AG04449 (cell line): ENCODE data around the gene RDH11.
"Not testable (repeated sequence)": the region's sequence is repeated elsewhere in the genome, so short reads cannot be mapped to it uniquely, and the experiment has no call there.

Experiments used
- CTCF ChIA-PET: fragments of 350-600 bp; formaldehyde crosslinking; extraction: SDS; loops from one replicate; lab custom pipeline; 2021; ENCODE audit warnings: antibody characterized with exemption; lab: Yijun Ruan, JAX
- POLR2A ChIA-PET: fragments of 400-600, 350-600 bp; formaldehyde crosslinking; extraction: SDS; loops from one replicate; lab custom pipeline; 2020; ENCODE audit warnings: antibody characterized with exemption, inconsistent platforms; lab: Yijun Ruan, JAX
- DNase-seq: peaks from one replicate; pipeline ENCODE4 v3.0.0-alpha.2; 2010; ENCODE audit warnings: low read depth, low spot score
- H3K4me3 ChIP-seq: 2 replicates; pipeline ENCODE4 v1.5.1; 2011; ENCODE audit warnings: low read depth, mild to moderate bottlenecking, control low read depth, low read length
- TF ChIP-seq, protein P1 (sequence below): IDR thresholded peaks from one replicate; pipeline ENCODE4 v1.5.1; 2011; ENCODE audit warnings: mild to moderate bottlenecking, moderate library complexity, low read length, control low read depth, inconsistent platforms; ENCODE audit not compliant: insufficient read depth; ENCODE audit errors: missing control alignments

Gene RDH11

DNA sequence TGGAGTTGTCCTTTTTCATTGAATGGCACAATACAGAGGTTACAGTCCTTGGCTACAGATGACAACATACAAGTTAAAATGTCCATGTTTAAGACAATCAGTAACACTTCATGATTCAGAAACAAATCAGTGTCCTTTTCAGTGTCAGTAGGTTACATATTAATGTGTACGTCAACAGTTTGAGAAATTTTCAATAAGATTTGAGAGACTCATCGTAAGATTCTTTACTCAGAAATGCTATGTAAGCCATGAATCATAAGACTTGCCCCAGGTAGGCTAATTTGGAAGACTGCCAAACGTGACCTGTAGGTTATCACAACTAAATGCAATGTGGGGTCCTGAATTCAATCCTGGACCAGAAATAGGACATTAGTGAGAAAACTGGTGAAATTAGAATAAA, 9.6 kb upstream of the RDH11 start:
- TF ChIP-seq, protein P1, sequence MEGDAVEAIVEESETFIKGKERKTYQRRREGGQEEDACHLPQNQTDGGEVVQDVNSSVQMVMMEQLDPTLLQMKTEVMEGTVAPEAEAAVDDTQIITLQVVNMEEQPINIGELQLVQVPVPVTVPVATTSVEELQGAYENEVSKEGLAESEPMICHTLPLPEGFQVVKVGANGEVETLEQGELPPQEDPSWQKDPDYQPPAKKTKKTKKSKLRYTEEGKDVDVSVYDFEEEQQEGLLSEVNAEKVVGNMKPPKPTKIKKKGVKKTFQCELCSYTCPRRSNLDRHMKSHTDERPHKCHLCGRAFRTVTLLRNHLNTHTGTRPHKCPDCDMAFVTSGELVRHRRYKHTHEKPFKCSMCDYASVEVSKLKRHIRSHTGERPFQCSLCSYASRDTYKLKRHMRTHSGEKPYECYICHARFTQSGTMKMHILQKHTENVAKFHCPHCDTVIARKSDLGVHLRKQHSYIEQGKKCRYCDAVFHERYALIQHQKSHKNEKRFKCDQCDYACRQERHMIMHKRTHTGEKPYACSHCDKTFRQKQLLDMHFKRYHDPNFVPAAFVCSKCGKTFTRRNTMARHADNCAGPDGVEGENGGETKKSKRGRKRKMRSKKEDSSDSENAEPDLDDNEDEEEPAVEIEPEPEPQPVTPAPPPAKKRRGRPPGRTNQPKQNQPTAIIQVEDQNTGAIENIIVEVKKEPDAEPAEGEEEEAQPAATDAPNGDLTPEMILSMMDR, result no peak
- POLR2A ChIA-PET, result interaction anchor here (1.7 kb wide), 1 partner anchor 122 kb away, joined by 6 read pairs; no protein-coding TSS in a partner anchor
- no peak overlapping the region for H3K4me3 ChIP-seq
- CTCF ChIA-PET, result interaction anchor here (0.7 to 8.9 kb wide), 38 partner anchors 10 to 1346 kb away, joined by 3 to 417 read pairs (median 9); partner anchors contain the start of genes ARG2, ATP6V1D, EIF2S1 and PIGH
- no peak for DNase-seq

DNA sequence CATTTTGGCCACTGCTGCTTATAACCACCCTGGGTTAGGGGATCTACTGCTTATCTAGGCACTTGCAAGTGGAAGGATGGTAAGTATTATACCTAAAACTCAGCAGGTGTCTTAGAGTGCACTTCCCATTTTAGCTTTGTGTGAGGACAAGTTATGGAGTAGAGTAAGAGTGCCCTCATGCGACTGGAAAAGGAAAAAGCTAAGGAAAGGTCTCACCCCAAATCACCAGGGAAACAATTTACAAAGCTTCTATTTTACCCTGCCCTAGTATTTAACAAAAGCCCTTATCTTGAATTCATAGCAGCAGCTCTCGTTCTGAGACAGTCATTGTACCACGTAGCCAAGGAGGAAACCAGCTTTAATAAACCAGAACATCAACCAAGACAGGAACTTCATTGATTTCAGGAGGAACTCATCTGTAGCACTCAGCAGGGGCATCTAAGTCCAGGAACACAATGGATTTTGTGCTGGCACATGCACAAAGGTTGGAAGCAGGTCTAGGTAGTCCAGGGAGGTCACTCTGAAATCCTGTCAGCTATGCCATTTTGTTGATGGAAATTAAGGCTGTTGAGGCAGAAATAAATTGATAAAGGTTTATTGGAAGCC, 9.0 kb upstream of the RDH11 start:
- POLR2A ChIA-PET, result interaction anchor here (1.2 to 1.7 kb wide), 4 partner anchors 9 to 121 kb away, joined by 5 to 6 read pairs (median 5); partner anchors contain the start of genes PIGH and RDH11
- no peak for DNase-seq
- no peak overlapping the region for H3K4me3 ChIP-seq

DNA sequence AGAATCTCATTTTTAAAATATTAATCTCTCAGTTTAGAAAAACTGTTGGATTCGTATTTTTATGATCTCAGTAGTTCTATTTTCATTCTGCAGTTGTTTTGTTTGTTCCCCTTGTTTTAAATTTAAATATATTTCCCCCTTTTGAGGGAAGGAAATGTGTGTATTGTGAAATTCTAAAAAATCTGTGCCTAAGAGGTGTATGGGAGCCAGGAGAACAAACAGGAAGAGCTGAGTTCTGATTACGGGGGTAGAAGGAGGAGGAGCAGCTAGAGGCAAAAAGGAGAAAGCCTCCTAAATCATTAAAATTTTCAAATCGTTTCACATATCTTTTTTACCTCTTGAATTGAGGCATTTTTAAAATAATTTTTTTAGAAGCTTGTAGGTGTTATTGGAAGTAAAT, 8.4 kb upstream of the RDH11 start:
- POLR2A ChIA-PET, result interaction anchor here (1.2 to 1.7 kb wide), 4 partner anchors 8 to 120 kb away, joined by 5 to 6 read pairs (median 5); partner anchors contain the start of genes PIGH and RDH11
- no peak overlapping the region for H3K4me3 ChIP-seq
- DNase-seq, result no peak
- CTCF ChIA-PET, result interaction anchor here (0.7 to 8.9 kb wide), 52 partner anchors 9 to 1344 kb away, joined by 3 to 417 read pairs (median 6); partner anchors contain the start of genes ARG2, ATP6V1D, EIF2S1 and PIGH
- TF ChIP-seq, protein P1, result no peak

More for the DNA sequence above, 9.0 kb upstream of the RDH11 start:
- TF ChIP-seq, protein P1, result peak; percentile 64
- CTCF ChIA-PET, result interaction anchor here (0.7 to 8.9 kb wide), 52 partner anchors 10 to 1345 kb away, joined by 3 to 417 read pairs (median 6); partner anchors contain the start of genes ARG2, ATP6V1D, EIF2S1 and PIGH

DNA sequence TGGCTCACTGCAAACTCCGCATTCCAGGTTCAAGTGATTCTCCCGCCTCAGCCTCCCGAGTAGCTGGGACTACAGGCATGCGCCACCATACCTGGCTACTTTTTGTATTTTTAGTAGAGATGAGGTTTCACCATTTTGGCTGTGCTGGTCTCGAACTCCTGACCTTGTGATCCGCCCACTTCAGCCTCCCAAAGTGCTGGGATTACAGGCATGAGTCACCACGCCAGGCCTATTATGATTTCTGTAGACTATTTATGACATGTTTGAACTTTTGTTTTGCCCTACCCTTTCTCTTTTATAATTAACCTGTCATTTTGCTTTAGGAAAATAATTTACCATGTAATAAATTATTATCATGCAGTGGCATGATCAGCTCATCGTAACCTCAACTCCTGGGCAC, 5.9 kb upstream of the RDH11 start, which contains the start of gene RDH12:
Gene RDH12 (plus strand): TSS at position 395 of the 400 bp plus-strand sequence. CDS start 20,757 bp downstream, outside the sequence.
- not testable (repeated sequence) for DNase-seq, H3K4me3 ChIP-seq
- POLR2A ChIA-PET, result interaction anchor here (0.6 kb wide), 1 partner anchor 15 kb away, joined by 4 read pairs; no protein-coding TSS in a partner anchor
- CTCF ChIA-PET, result interaction anchor here (1.0 to 8.9 kb wide), 10 partner anchors 9 to 274 kb away, joined by 3 to 417 read pairs (median 80); partner anchors contain the start of genes ARG2 and PIGH

DNA sequence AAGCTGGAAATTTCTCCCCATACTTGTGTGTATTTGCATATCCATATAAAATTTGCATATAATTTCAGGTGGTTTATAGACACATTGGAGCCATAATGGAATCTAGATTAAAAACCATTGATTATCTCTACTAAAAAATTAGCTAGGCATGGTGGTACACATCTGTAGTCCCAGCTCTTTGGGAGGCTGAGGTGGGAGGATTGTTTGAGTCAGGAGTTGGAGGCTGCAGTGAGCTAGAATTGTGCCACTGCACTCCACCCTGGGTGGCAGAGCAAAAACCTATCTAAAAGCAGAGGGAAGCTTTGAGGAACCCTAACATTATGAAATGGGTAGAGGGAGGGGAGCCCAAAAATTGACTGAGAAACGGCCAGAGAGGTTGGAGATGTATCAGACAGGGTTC, 2.6 kb upstream of the RDH11 start:
- ChIA-PET CTCF (interaction anchor here (0.6 to 8.9 kb wide), 9 partner anchors 9 to 339 kb away, joined by 3 to 138 read pairs (median 3); partner anchors contain the start of genes ARG2, ATP6V1D and EIF2S1), POLR2A (no interaction called here)
- H3K4me3 ChIP-seq, result no peak overlapping the region
- TF ChIP-seq, protein P1, result no peak
- no peak for DNase-seq

DNA sequence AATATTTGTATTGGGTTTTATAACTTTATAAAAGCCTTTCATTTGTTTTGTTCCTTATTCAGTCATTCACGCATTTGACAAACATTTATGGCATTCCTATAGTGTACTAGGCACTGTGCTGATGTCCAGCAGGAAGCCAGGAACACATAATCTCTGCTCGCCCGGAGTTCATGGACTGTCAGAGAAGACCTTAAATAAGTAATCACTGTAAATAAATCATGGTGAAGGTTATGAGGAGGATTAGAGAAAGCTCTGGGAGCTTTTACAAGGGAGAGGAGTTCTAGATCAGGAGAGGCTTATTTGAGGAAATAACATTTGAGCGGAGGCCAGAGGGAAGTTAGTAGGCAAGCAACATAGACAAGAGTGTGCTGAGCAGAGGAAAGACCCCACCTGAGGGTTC, 1.4 kb upstream of the RDH11 start:
- H3K4me3 ChIP-seq, result no peak overlapping the region
- TF ChIP-seq, protein P1, result no peak
- CTCF ChIA-PET, result interaction anchor here (1.5 to 8.9 kb wide), 5 partner anchors 10 to 338 kb away, joined by 3 to 138 read pairs (median 5); partner anchors contain the start of genes ARG2, ATP6V1D and EIF2S1
- no peak for DNase-seq
- POLR2A ChIA-PET, result no interaction called here
